ENCODE results near the gene UBE3B.

DNA sequence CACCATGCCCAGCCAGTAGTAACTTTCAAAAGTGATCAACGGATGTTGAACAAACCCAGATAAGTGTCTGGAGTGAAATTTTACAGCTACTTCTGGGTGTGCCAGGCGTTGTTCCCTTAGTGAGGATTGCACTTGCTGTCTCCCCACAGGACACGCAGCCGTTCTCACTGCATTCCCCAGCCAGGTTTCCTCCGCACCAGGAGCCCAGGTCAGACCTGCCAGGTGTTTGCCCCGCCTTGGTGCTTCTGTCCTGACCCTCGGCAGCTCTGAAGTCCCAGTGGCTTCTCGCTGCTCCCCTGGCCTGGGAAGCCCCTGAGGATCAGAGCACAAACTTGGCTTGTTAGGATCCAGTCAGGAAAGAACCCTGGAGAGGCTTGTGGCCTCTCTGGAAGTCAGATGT lies 59.7 kb downstream of the UBE3B start:
- TF ChIP-seq TAF1 (IDR thresholded peaks at IDR 0.05; ENCODE audit: borderline replicate concordance, low read depth, low read length) (no peak), POLR2A (IDR thresholded peaks at IDR 0.05; ENCODE audit: low read depth, low read length) (no peak)
